ENCODE results near the gene FBH1.

The FBH1 gene

DNA sequence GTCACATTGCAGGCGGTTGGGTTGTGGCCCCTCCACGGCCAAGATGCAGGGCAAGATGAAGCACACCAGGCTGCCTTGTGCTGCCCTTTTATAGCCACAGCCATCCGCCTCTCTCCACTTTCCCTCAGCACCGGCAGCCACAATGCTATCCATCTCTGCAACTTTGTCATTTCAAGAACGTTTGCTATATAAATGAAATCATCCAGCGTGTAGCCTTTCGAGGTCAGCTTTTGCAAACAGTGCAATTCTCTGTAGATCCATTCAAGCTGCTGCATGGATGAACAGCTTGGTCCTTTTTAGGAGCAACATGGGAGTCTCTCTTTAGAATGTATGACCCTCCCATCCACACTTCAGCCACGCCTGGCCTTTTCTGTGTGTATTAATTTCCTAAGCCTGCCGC is 93.7 kb downstream of the FBH1 start:
- Histone ChIP-seq H3K9me3 (ENCODE audit: control insufficient read depth, low read length) (no peaks in the 10 kb centered on the region), H3K27me3 (ENCODE audit: control insufficient read depth, insufficient read depth, low read length) (no peaks in the 10 kb centered on the region), H3K9ac (ENCODE audit: low read length) (no peak overlapping the region), H3K36me3 (ENCODE audit: control insufficient read depth, insufficient read depth, low read length) (no peaks in the 10 kb centered on the region), H3K4me1 (ENCODE audit: control insufficient read depth, insufficient read depth, low read length) (no peaks in the 10 kb centered on the region), H3K4me3 (ENCODE audit: low read length) (no peak overlapping the region)

- Histone ChIP-seq H3K4me3 (ENCODE audit: low read length) (no peak overlapping the region), H3K9me3 (ENCODE audit: control insufficient read depth, low read length) (no peaks in the 10 kb centered on the region), H3K4me1 (ENCODE audit: control insufficient read depth, insufficient read depth, low read length) (no peaks in the 10 kb centered on the region), H3K27me3 (ENCODE audit: control insufficient read depth, insufficient read depth, low read length) (no peaks in the 10 kb centered on the region), H3K9ac (ENCODE audit: low read length) (no peak overlapping the region), H3K36me3 (ENCODE audit: control insufficient read depth, insufficient read depth, low read length) (no peaks in the 10 kb centered on the region)
Measured at GRCh38 chr10:5985029-5985428, 95.0 kb downstream of the FBH1 start.

Data from mucosa of stomach (tissue), 1 donor.